Right cardiac atrium (tissue), 5 donors: ENCODE results near the gene ARID3A. TPM values are rescaled to one million over a fixed set of nuclear protein-coding genes. Genes with fewer than 3 reads are reported as not detected.

Experiments used
- ATAC-seq, 2 donors: fragments of 200-7000 bp; cut with Tn5 transposase; one replicate each; pipeline versions ENCODE4 v1.8.0 to v1.9.1; 2020; ENCODE audit warnings: moderate library complexity in 2 of 2, mild to moderate bottlenecking in 1 of 2
- DNase-seq, 3 donors: peaks; one replicate each; pipeline ENCODE4 v3.0.0-alpha.2; 2020
- H3K27ac ChIP-seq: one replicate; pipeline ENCODE4 v1.5.1; 2013; ENCODE audit warnings: mild to moderate bottlenecking, low read length, control low read depth, moderate library complexity
- H3K27me3 ChIP-seq: one replicate; pipeline ENCODE4 v1.6.1; 2013; ENCODE audit not compliant: control insufficient read depth, insufficient read depth
- H3K4me1 ChIP-seq: one replicate; pipeline ENCODE4 v1.6.1; 2013; ENCODE audit warnings: low read length; ENCODE audit not compliant: control insufficient read depth, insufficient read depth
- H3K4me3 ChIP-seq: one replicate; pipeline ENCODE4 v1.5.1; 2013; ENCODE audit warnings: low read length, control low read depth
- H3K9me3 ChIP-seq: one replicate; pipeline ENCODE4 v1.6.1; 2013; ENCODE audit warnings: low read length; ENCODE audit not compliant: control insufficient read depth
- WGBS: extraction: QIAGEN DNeasy Blood & Tissue Kit; methylation state at CpG from one replicate; pipeline ENCODE4 v1.1.7; 2013; 5-methylcytosine and 5-hydroxymethylcytosine counted together
- intact Hi-C, 4 donors: fragments of 100-400 bp; cut with DNase I; formaldehyde crosslinking; loops; one replicate each; pipeline versions ENCODE4 v1.11.0 to v1.14.0; 2022 to 2023
- polyA plus RNA-seq: library from polyadenylated mRNA; stranded (reverse); fragments of 200-250 nt; gene quantifications from one replicate; pipeline ENCODE4 v1.2.3, GENCODE V29; 2013
- total RNA-seq, 4 donors: library from RNA; stranded (reverse); fragmentation: NEBNext Ultra II Directional; extraction: Animal tissue kit (Norgen Biotek cat#: 25700); gene quantifications; one replicate each; pipeline ENCODE4 v1.2.1, GENCODE V29; 2021
- donor health status: healthy with polysubstance abuse.
- donor health status: DM: no; HTN: yes; CAD: no.
- donor health status: DM: no; HTN: no; CAD: no.
- donor health status: DM: no; HTN: yes; CAD: no; lungs with severe emphysema.
- donor health status: DM: yes; HTN: yes; CAD: no.

Gene ARID3A
- total and polyA plus RNA-seq, 5 donors, result 3.3 to 6.2 (median 5.1) TPM

- Histone ChIP-seq H3K27me3 (no peaks in the 10 kb centered on the region), H3K9me3 (no peaks in the 10 kb centered on the region), H3K4me3 (peak overlapping the region; percentile 97), H3K27ac (no peak overlapping the region), H3K4me1 (no peaks in the 10 kb centered on the region)
- intact Hi-C loops, result loop anchor here in 1 of 4 donors (10.0 kb wide), 1 partner anchor 163 kb away; no protein-coding TSS in a partner anchor
- 10% methylated on average over 15 of the region's 15 CpGs for WGBS
- DNase-seq (peak in 2 of 3 donors; percentile 76 to 81), ATAC-seq (no peak)
Observed at GRCh38 chr19:927351-927779, 1.5 kb downstream of the ARID3A start.

GRCh38 chr19:927780-928401 lies 2.1 kb downstream of the ARID3A start:
- no peak for ATAC-seq
- no peak for DNase-seq
- Histone ChIP-seq H3K27me3 (no peaks in the 10 kb centered on the region), H3K4me1 (no peaks in the 10 kb centered on the region), H3K9me3 (no peaks in the 10 kb centered on the region), H3K4me3 (no peak overlapping the region), H3K27ac (no peak overlapping the region)
- WGBS, result 70% methylated on average over 12 of the region's 12 CpGs
- intact Hi-C loops, result loop anchor here in 1 of 4 donors (10.0 kb wide), 1 partner anchor 163 kb away; no protein-coding TSS in a partner anchor

- Histone ChIP-seq H3K9me3 (no peaks in the 10 kb centered on the region), H3K4me1 (peaks cover 4% of the 10 kb centered on the region), H3K27me3 (no peaks in the 10 kb centered on the region), H3K4me3 (no peak overlapping the region), H3K27ac (no peak overlapping the region)
- ATAC-seq (no peak), DNase-seq (peak in 1 of 3 donors; percentile 64)
- intact Hi-C loops, result loop anchor here in 1 of 4 donors (10.0 kb wide), 1 partner anchor 164 kb away; no protein-coding TSS in a partner anchor
- WGBS, result 86% methylated on average over 18 of the region's 18 CpGs
Observed at GRCh38 chr19:928471-929202, 2.8 kb downstream of the ARID3A start.

GRCh38 chr19:929203-929890 lies 3.5 kb downstream of the ARID3A start:
- DNase-seq (no peak), ATAC-seq (no peak)
- no peak overlapping the region for H3K4me3 ChIP-seq
- H3K27me3 ChIP-seq, result no peaks in the 10 kb centered on the region
- 93% methylated on average over 51 of the region's 51 CpGs for WGBS
- intact Hi-C loops, result loop anchor here in 1 of 4 donors (10.0 kb wide), 1 partner anchor 165 kb away; no protein-coding TSS in a partner anchor
- H3K4me1 ChIP-seq, result peaks cover 4% of the 10 kb centered on the region
- no peak overlapping the region for H3K27ac ChIP-seq
- H3K9me3 ChIP-seq, result no peaks in the 10 kb centered on the region

GRCh38 chr19:929891-930258 lies 4.0 kb downstream of the ARID3A start:
- 89% methylated on average over 6 of the region's 6 CpGs for WGBS
- Histone ChIP-seq H3K4me1 (peaks cover 4% of the 10 kb centered on the region), H3K4me3 (no peak overlapping the region), H3K9me3 (no peaks in the 10 kb centered on the region), H3K27me3 (no peaks in the 10 kb centered on the region), H3K27ac (no peak overlapping the region)
- intact Hi-C loops, result loop anchor here in 1 of 4 donors (10.0 kb wide), 1 partner anchor 165 kb away; no protein-coding TSS in a partner anchor
- DNase-seq (no peak), ATAC-seq (no peak)

- no peaks in the 10 kb centered on the region for H3K9me3 ChIP-seq
- DNase-seq (no peak), ATAC-seq (no peak)
- H3K4me1 ChIP-seq, result peaks cover 4% of the 10 kb centered on the region
- H3K4me3 ChIP-seq, result no peak overlapping the region
- no peaks in the 10 kb centered on the region for H3K27me3 ChIP-seq
- 88% methylated on average over 32 of the region's 32 CpGs for WGBS
- intact Hi-C loops, result no loop called here
- H3K27ac ChIP-seq, result no peak overlapping the region
Observed at GRCh38 chr19:931860-932647, 6.2 kb downstream of the ARID3A start.

- H3K27ac ChIP-seq, result no peak overlapping the region
- peaks cover 4% of the 10 kb centered on the region for H3K4me1 ChIP-seq
- H3K4me3 ChIP-seq, result no peak overlapping the region
- intact Hi-C loops, result no loop called here
- peak; percentile 81 to 92 (median 89) for DNase-seq
- WGBS, result 40% methylated on average over 54 of the region's 54 CpGs
- H3K9me3 ChIP-seq, result no peaks in the 10 kb centered on the region
- ATAC-seq, result peak; percentile 72 to 74
- H3K27me3 ChIP-seq, result no peaks in the 10 kb centered on the region
Observed at GRCh38 chr19:932648-933552, 7.1 kb downstream of the ARID3A start.

GRCh38 chr19:933553-933882 lies 7.7 kb downstream of the ARID3A start:
- H3K27ac ChIP-seq, result no peak overlapping the region
- no peak overlapping the region for H3K4me3 ChIP-seq
- no peaks in the 10 kb centered on the region for H3K9me3 ChIP-seq

GRCh38 chr19:934197-934840 lies 8.5 kb downstream of the ARID3A start:
- Histone ChIP-seq H3K27me3 (no peaks in the 10 kb centered on the region), H3K4me3 (no peak overlapping the region), H3K27ac (no peak overlapping the region), H3K4me1 (peaks cover 4% of the 10 kb centered on the region), H3K9me3 (no peaks in the 10 kb centered on the region)
- 77% methylated on average over 29 of the region's 29 CpGs for WGBS
- DNase-seq (no peak), ATAC-seq (peak; percentile 2 to 3)
- intact Hi-C loops, result no loop called here

More at GRCh38 chr19:933553-933882, 7.7 kb downstream of the ARID3A start:
- intact Hi-C loops, result no loop called here
- peaks cover 4% of the 10 kb centered on the region for H3K4me1 ChIP-seq
- no peaks in the 10 kb centered on the region for H3K27me3 ChIP-seq
- no peak for DNase-seq
- 48% methylated on average over 14 of the region's 14 CpGs for WGBS
- no peak for ATAC-seq
